Activated CD4-positive, alpha-beta T cell treated with anti-CD3 and anti-CD28 coated beads for 1 hour (primary cell): ENCODE measurements around the gene SLC6A1.
"Not testable (repeated sequence)": the region's sequence is repeated elsewhere in the genome, so short reads cannot be mapped to it uniquely, and the experiment has no call there.

Source experiments
- DNase-seq: peaks from one replicate; pipeline ENCODE4 v3.0.0-alpha.2; 2020

Gene SLC6A1

GRCh38 chr3:11024181-11024580 is 31.6 kb downstream of the SLC6A1 start:
- no peak for DNase-seq

- no peak for DNase-seq
Observed at GRCh38 chr3:11029948-11030347, 37.4 kb downstream of the SLC6A1 start.

GRCh38 chr3:11033871-11034270 is 41.3 kb downstream of the SLC6A1 start:
- no peak for DNase-seq

- no peak for DNase-seq
Observed at GRCh38 chr3:11034309-11034985, 41.9 kb downstream of the SLC6A1 start.

GRCh38 chr3:11035757-11036505 is 43.4 kb downstream of the SLC6A1 start:
- DNase-seq, result no peak

GRCh38 chr3:11037241-11037873 is 44.8 kb downstream of the SLC6A1 start:
- no peak for DNase-seq

GRCh38 chr3:11037976-11038375 is 45.4 kb downstream of the SLC6A1 start:
- no peak for DNase-seq

GRCh38 chr3:11045536-11045935 is 53.0 kb downstream of the SLC6A1 start:
- DNase-seq, result no peak

GRCh38 chr3:11047500-11047899 is 55.0 kb downstream of the SLC6A1 start:
- DNase-seq, result no peak

GRCh38 chr3:11050666-11051323 is 58.2 kb downstream of the SLC6A1 start:
- no peak for DNase-seq

- no peak for DNase-seq
Observed at GRCh38 chr3:11053926-11054503, 61.5 kb downstream of the SLC6A1 start.

- no peak for DNase-seq
Observed at GRCh38 chr3:11054739-11055438, 62.3 kb downstream of the SLC6A1 start.

GRCh38 chr3:11055496-11055895 is 62.9 kb downstream of the SLC6A1 start:
- DNase-seq, result no peak

- DNase-seq, result no peak
Observed at GRCh38 chr3:11056531-11057050, 64.0 kb downstream of the SLC6A1 start.

- no peak for DNase-seq
Observed at GRCh38 chr3:11057655-11058054, 65.1 kb downstream of the SLC6A1 start.

- DNase-seq, result no peak
Observed at GRCh38 chr3:11059090-11059798, 66.7 kb downstream of the SLC6A1 start.

- no peak for DNase-seq
Observed at GRCh38 chr3:11059799-11060115, 67.2 kb downstream of the SLC6A1 start.

GRCh38 chr3:11060500-11061251 is 68.1 kb downstream of the SLC6A1 start:
- no peak for DNase-seq

GRCh38 chr3:11061268-11061871 is 68.8 kb downstream of the SLC6A1 start:
- not testable (repeated sequence) for DNase-seq

GRCh38 chr3:11062704-11063103 is 70.2 kb downstream of the SLC6A1 start:
- DNase-seq, result no peak
